ENCODE data around the gene KCNC1.

Gene KCNC1

GRCh38 chr11:17751558-17751957 lies 17.0 kb downstream of the KCNC1 start:
- H3K4me3 ChIP-seq (ENCODE audit: low read depth, low read length): no peak overlapping the region

- H3K4me3 ChIP-seq (ENCODE audit: low read depth, low read length): no peak overlapping the region
Observed at GRCh38 chr11:17752144-17752543, 17.6 kb downstream of the KCNC1 start.

- no peak overlapping the region for H3K4me3 ChIP-seq (ENCODE audit: low read depth, low read length)
Observed at GRCh38 chr11:17753153-17753552, 18.6 kb downstream of the KCNC1 start.

- no peak overlapping the region for H3K4me3 ChIP-seq (ENCODE audit: low read depth, low read length)
Observed at GRCh38 chr11:17753641-17754040, 19.1 kb downstream of the KCNC1 start.

GRCh38 chr11:17755891-17756290 lies 21.3 kb downstream of the KCNC1 start:
- H3K4me3 ChIP-seq (ENCODE audit: low read depth, low read length): no peak overlapping the region

- H3K4me3 ChIP-seq (ENCODE audit: low read depth, low read length): no peak overlapping the region
Observed at GRCh38 chr11:17760102-17761029, 25.8 kb downstream of the KCNC1 start.

GRCh38 chr11:17762309-17762974 lies 27.9 kb downstream of the KCNC1 start:
- no peak overlapping the region for H3K4me3 ChIP-seq (ENCODE audit: low read depth, low read length)

GRCh38 chr11:17763244-17763643 lies 28.7 kb downstream of the KCNC1 start:
- H3K4me3 ChIP-seq (ENCODE audit: low read depth, low read length): no peak overlapping the region

GRCh38 chr11:17763703-17764102 lies 29.1 kb downstream of the KCNC1 start:
- H3K4me3 ChIP-seq (ENCODE audit: low read depth, low read length): no peak overlapping the region

- H3K4me3 ChIP-seq (ENCODE audit: low read depth, low read length): no peak overlapping the region
Observed at GRCh38 chr11:17764446-17765218, 30.1 kb downstream of the KCNC1 start.

GRCh38 chr11:17765356-17766072 lies 30.9 kb downstream of the KCNC1 start:
- H3K4me3 ChIP-seq (ENCODE audit: low read depth, low read length): no peak overlapping the region

- H3K4me3 ChIP-seq (ENCODE audit: low read depth, low read length): no peak overlapping the region
Observed at GRCh38 chr11:17766073-17766359, 31.4 kb downstream of the KCNC1 start.

GRCh38 chr11:17766590-17766989 lies 32.0 kb downstream of the KCNC1 start:
- H3K4me3 ChIP-seq (ENCODE audit: low read depth, low read length): no peak overlapping the region

- no peak overlapping the region for H3K4me3 ChIP-seq (ENCODE audit: low read depth, low read length)
Observed at GRCh38 chr11:17767301-17767885, 32.8 kb downstream of the KCNC1 start.

GRCh38 chr11:17767914-17768313 lies 33.3 kb downstream of the KCNC1 start:
- H3K4me3 ChIP-seq (ENCODE audit: low read depth, low read length): no peak overlapping the region

GRCh38 chr11:17768547-17768946 lies 34.0 kb downstream of the KCNC1 start:
- H3K4me3 ChIP-seq (ENCODE audit: low read depth, low read length): no peak overlapping the region

- no peak overlapping the region for H3K4me3 ChIP-seq (ENCODE audit: low read depth, low read length)
Observed at GRCh38 chr11:17769218-17769617, 34.6 kb downstream of the KCNC1 start.

- H3K4me3 ChIP-seq (ENCODE audit: low read depth, low read length): no peak overlapping the region
Observed at GRCh38 chr11:17770048-17770652, 35.6 kb downstream of the KCNC1 start.

- H3K4me3 ChIP-seq (ENCODE audit: low read depth, low read length): no peak overlapping the region
Observed at GRCh38 chr11:17770917-17771316, 36.3 kb downstream of the KCNC1 start.

GRCh38 chr11:17771415-17771814 lies 36.8 kb downstream of the KCNC1 start:
- H3K4me3 ChIP-seq (ENCODE audit: low read depth, low read length): no peak overlapping the region
